Peyer's patch (tissue), 4 donors: ENCODE results near the gene THOC6. TPM values are rescaled to one million over a fixed set of nuclear protein-coding genes. Genes with fewer than 3 reads are reported as not detected.
"Not testable (repeated sequence)": the region's sequence is repeated elsewhere in the genome, so short reads cannot be mapped to it uniquely, and the experiment has no call there.

Source experiments
- DNase-seq, 3 donors: peaks; one replicate each; pipeline ENCODE4 v3.0.0-alpha.2; 2017 to 2019
- H3K27ac ChIP-seq, 4 donors: fragments of 200-600 bp; sonication (generic); one replicate each; pipeline ENCODE4 v1.5.1; 2016 to 2019
- H3K27me3 ChIP-seq, 2 donors: fragments of 200-600 bp; sonication (generic); one replicate each; pipeline ENCODE4 v1.5.1; 2019
- H3K36me3 ChIP-seq, 3 donors: fragments of 200-600 bp; sonication (generic); one replicate each; pipeline ENCODE4 v1.5.1; 2016 to 2019
- H3K4me1 ChIP-seq, 4 donors: fragments of 200-600 bp; sonication (generic); one replicate each; pipeline ENCODE4 v1.5.1; 2016 to 2019
- H3K4me3 ChIP-seq, 4 donors: fragments of 200-600 bp; sonication (generic); 1 replicate in 3 of 4; 2 replicates in 1 of 4; pipeline ENCODE4 v1.5.1; 2016 to 2019; ENCODE audit warnings: mild to moderate bottlenecking in 1 of 4
- H3K9me3 ChIP-seq, 4 donors: fragments of 200-600 bp; sonication (generic); one replicate each; pipeline ENCODE4 v1.5.1; 2016 to 2019; ENCODE audit warnings: mild to moderate bottlenecking in 1 of 4
- CTCF ChIP-seq, 6 experiments: fragments of 450-650 bp in 4 of 6; fragments of 200-600 bp in 2 of 6; sonication (generic) in 1 of 6; IDR thresholded peaks; one replicate each; pipeline ENCODE4 v1.5.1; 2017 to 2019; ENCODE audit warnings: antibody characterized with exemption in 6 of 6, mild to moderate bottlenecking in 3 of 6, moderate library complexity in 1 of 6
- POLR2A ChIP-seq, 2 donors: fragments of 450-650 bp; IDR thresholded peaks; one replicate each; pipeline ENCODE4 v1.5.1; 2017; ENCODE audit warnings: antibody characterized with exemption in 2 of 2, mild to moderate bottlenecking in 2 of 2, moderate library complexity in 2 of 2
- total RNA-seq, 4 donors: library from RNA; depleted of rRNA; stranded (reverse); fragments of >200 nt; gene quantifications; one replicate each; pipeline ENCODE4 v1.1.0, GENCODE V29; 2016

THOC6 gene
- total RNA-seq, 4 donors from 2014 or later = 9.6 to 64.4 (median 27.1) TPM

- peaks cover 0 to 18% (median 0%) of the 10 kb centered on the region in 3 donors for H3K36me3 ChIP-seq
- TF ChIP-seq CTCF (IDR thresholded peaks at IDR 0.05) (no peak), POLR2A (IDR thresholded peaks at IDR 0.05) (no peak)
- H3K4me3 ChIP-seq = peak overlapping the region; percentile 38 to 67 (median 58)
- H3K9me3 ChIP-seq = no peaks in the 10 kb centered on the region
- peaks cover 0 to 28% (median 6%) of the 10 kb centered on the region in 4 donors for H3K4me1 ChIP-seq
- DNase-seq = peak in 1 of 3 donors; percentile 72
- H3K27me3 ChIP-seq = no peaks in the 10 kb centered on the region
- peak overlapping the region; percentile 79 to 92 (median 85) for H3K27ac ChIP-seq
These were observed 42.1 kb downstream of the THOC6 start for GRCh38 chr16:3065742-3066439.

GRCh38 chr16:3066440-3066748 is 42.6 kb downstream of the THOC6 start:
- Histone ChIP-seq H3K36me3 (peaks cover 0 to 18% (median 0%) of the 10 kb centered on the region in 3 donors), H3K4me1 (peaks cover 0 to 28% (median 6%) of the 10 kb centered on the region in 4 donors), H3K27me3 (no peaks in the 10 kb centered on the region), H3K4me3 (peak overlapping the region; percentile 38 to 67 (median 58)), H3K27ac (peak overlapping the region; percentile 79 to 92 (median 85)), H3K9me3 (no peaks in the 10 kb centered on the region)
- TF ChIP-seq CTCF (IDR thresholded peaks at IDR 0.05) = no peak
- no peak for TF ChIP-seq POLR2A (IDR thresholded peaks at IDR 0.05)
- DNase-seq = no peak

- TF ChIP-seq POLR2A (IDR thresholded peaks at IDR 0.05) (no peak), CTCF (IDR thresholded peaks at IDR 0.05) (no peak)
- peaks cover 2 to 27% (median 6%) of the 10 kb centered on the region in 4 donors for H3K4me1 ChIP-seq
These were observed 44.7 kb downstream of the THOC6 start for GRCh38 chr16:3068487-3068886.

GRCh38 chr16:3069146-3069545 is 45.3 kb downstream of the THOC6 start:
- H3K36me3 ChIP-seq = peaks cover 0 to 18% (median 0%) of the 10 kb centered on the region in 3 donors
- H3K4me3 ChIP-seq, H3K27me3 ChIP-seq, H3K9me3 ChIP-seq, H3K27ac ChIP-seq, DNase-seq: not testable (repeated sequence)
- H3K4me1 ChIP-seq = peaks cover 5 to 20% (median 8%) of the 10 kb centered on the region in 4 donors

More at GRCh38 chr16:3068487-3068886, 44.7 kb downstream of the THOC6 start:
- peak overlapping the region in 1 of 4 donors; percentile 92 for H3K27ac ChIP-seq
- DNase-seq = no peak
- peak overlapping the region in 1 of 4 donors; percentile 66 for H3K4me3 ChIP-seq
- no peaks in the 10 kb centered on the region for H3K9me3 ChIP-seq
- peaks cover 0 to 18% (median 0%) of the 10 kb centered on the region in 3 donors for H3K36me3 ChIP-seq
- no peaks in the 10 kb centered on the region for H3K27me3 ChIP-seq

- Histone ChIP-seq H3K4me3 (no peak overlapping the region), H3K27ac (peak overlapping the region in 1 of 4 donors; percentile 11), H3K4me1 (peaks cover 0 to 20% (median 14%) of the 10 kb centered on the region in 4 donors), H3K36me3 (peaks cover 0 to 18% (median 0%) of the 10 kb centered on the region in 3 donors), H3K9me3 (no peaks in the 10 kb centered on the region), H3K27me3 (no peaks in the 10 kb centered on the region)
- TF ChIP-seq CTCF (IDR thresholded peaks at IDR 0.05) (no peak), POLR2A (IDR thresholded peaks at IDR 0.05) (no peak)
- DNase-seq = peak in 1 of 3 donors; percentile 46
These were observed 46.8 kb downstream of the THOC6 start for GRCh38 chr16:3070608-3071111.

- peak in 1 of 3 donors; percentile 45 for DNase-seq
- H3K4me3 ChIP-seq = no peak overlapping the region
These were observed 47.8 kb downstream of the THOC6 start for GRCh38 chr16:3071655-3072054.

GRCh38 chr16:3072148-3072547 is 48.3 kb downstream of the THOC6 start:
- not testable (repeated sequence) for H3K27me3 ChIP-seq

More at GRCh38 chr16:3071655-3072054, 47.8 kb downstream of the THOC6 start:
- Histone ChIP-seq H3K9me3 (no peaks in the 10 kb centered on the region), H3K27me3 (no peaks in the 10 kb centered on the region), H3K27ac (peak overlapping the region in 1 of 4 donors; percentile 81), H3K4me1 (peaks cover 0 to 28% (median 19%) of the 10 kb centered on the region in 4 donors), H3K36me3 (peaks cover 0 to 18% (median 0%) of the 10 kb centered on the region in 3 donors)
- TF ChIP-seq CTCF (IDR thresholded peaks at IDR 0.05) (no peak), POLR2A (IDR thresholded peaks at IDR 0.05) (no peak)

More at GRCh38 chr16:3072148-3072547, 48.3 kb downstream of the THOC6 start:
- peak in 1 of 3 donors; percentile 49 for DNase-seq
- not testable (repeated sequence) for H3K4me3 ChIP-seq, H3K9me3 ChIP-seq
- peaks cover 0 to 31% (median 20%) of the 10 kb centered on the region in 4 donors for H3K4me1 ChIP-seq
- peak overlapping the region in 2 of 4 donors; percentile 39 to 81 for H3K27ac ChIP-seq
- peaks cover 0 to 18% (median 0%) of the 10 kb centered on the region in 3 donors for H3K36me3 ChIP-seq
